Liver (tissue), 3 donors: ENCODE data around the gene DOCK2.

Experiments
- CTCF ChIP-seq: fragments of 150-350 bp; IDR thresholded peaks from 2 replicates; pipeline ENCODE4 v1.5.1; 2017; ENCODE audit warnings: improper control_type of control experiment, low read depth, low read length; ENCODE audit not compliant: missing input control
- GABPA ChIP-seq, 2 donors: IDR thresholded peaks in 1 of 2; conservative IDR thresholded peaks in 1 of 2; 2 replicates each; pipeline ENCODE4 v1.6.1; 2016; ENCODE audit warnings: antibody characterized with exemption in 2 of 2, mild to moderate bottlenecking in 1 of 2, moderate library complexity in 1 of 2
- JUND ChIP-seq, 2 donors: IDR thresholded peaks; 2 replicates each; pipeline ENCODE4 v1.6.1; 2016; ENCODE audit warnings: antibody characterized with exemption in 2 of 2
- MAX ChIP-seq: IDR thresholded peaks from 2 replicates; pipeline ENCODE4 v1.6.1; 2016; ENCODE audit warnings: antibody characterized with exemption
- RAD21 ChIP-seq, 2 donors: IDR thresholded peaks; 2 replicates each; pipeline ENCODE4 v1.6.1; 2016; ENCODE audit warnings: antibody characterized with exemption in 2 of 2, mild to moderate bottlenecking in 2 of 2
- REST ChIP-seq: IDR thresholded peaks from 2 replicates; pipeline ENCODE4 v1.6.1; 2016; ENCODE audit warnings: antibody characterized with exemption, mild to moderate bottlenecking
- RXRA ChIP-seq, 2 donors: IDR thresholded peaks; 2 replicates each; pipeline ENCODE4 v1.6.1; 2017 to 2018; ENCODE audit warnings: antibody characterized with exemption in 2 of 2, mild to moderate bottlenecking in 1 of 2
- SP1 ChIP-seq: IDR thresholded peaks from 2 replicates; pipeline ENCODE4 v1.6.1; 2018; ENCODE audit warnings: antibody characterized with exemption, mild to moderate bottlenecking
- TAF1 ChIP-seq: conservative IDR thresholded peaks from 2 replicates; pipeline ENCODE4 v1.6.1; 2016; ENCODE audit warnings: antibody characterized with exemption, mild to moderate bottlenecking
- YY1 ChIP-seq: IDR thresholded peaks from 2 replicates; pipeline ENCODE4 v1.6.1; 2016; ENCODE audit warnings: antibody characterized with exemption, mild to moderate bottlenecking
- ZBTB33 ChIP-seq: IDR thresholded peaks from 2 replicates; pipeline ENCODE4 v1.6.1; 2016; ENCODE audit warnings: antibody characterized with exemption
- donor health status: healthy.
- donor health status: healthy.

GRCh38 chr5:169970339-169970738, 333.3 kb downstream of the DOCK2 start:
- TF ChIP-seq SP1 (no peak), TAF1 (no peak), RAD21 (IDR thresholded peaks at IDR 0.05) (no peak), CTCF (no peak), REST (no peak), MAX (no peak), JUND (IDR thresholded peaks at IDR 0.05) (no peak), YY1 (no peak), RXRA (IDR thresholded peaks at IDR 0.05) (no peak), GABPA (IDR thresholded peaks at IDR 0.05 in 1 of 2, conservative IDR thresholded peaks at IDR 0.05 in 1 of 2) (no peak), ZBTB33 (no peak)
